D721Med (cell line): Measurements from ENCODE around the gene PRKG1.
"Not testable (repeated sequence)": the region's sequence is repeated elsewhere in the genome, so short reads cannot be mapped to it uniquely, and the experiment has no call there.

Experiments
- DNase-seq: peaks from one replicate; pipeline ENCODE4 v3.0.0; 2011; ENCODE audit warnings: low spot score; ENCODE audit not compliant: insufficient read length
- FAIRE-seq: peaks from 2 replicates; lab custom pipeline; 2011; peaks lifted over from hg19 to GRCh38; lab: Jason Lieb, UNC
- CTCF ChIP-seq: IDR thresholded peaks from 2 replicates; pipeline ENCODE4 v1.5.1; 2012; ENCODE audit warnings: mild to moderate bottlenecking, control low read depth; ENCODE audit not compliant: insufficient read depth; ENCODE audit errors: missing control alignments

PRKG1 gene

GRCh38 chr10:51340366-51340765 is 266.1 kb downstream of the PRKG1 start:
- no peak for TF ChIP-seq CTCF
- FAIRE-seq (no peak), DNase-seq (no peak)

- DNase-seq, result no peak
- no peak for TF ChIP-seq CTCF
- FAIRE-seq, result no peak
These were observed 266.7 kb downstream of the PRKG1 start for GRCh38 chr10:51340845-51341610.

GRCh38 chr10:51341745-51342144 is 267.5 kb downstream of the PRKG1 start:
- not testable (repeated sequence) for DNase-seq, FAIRE-seq

GRCh38 chr10:51342381-51342780 is 268.1 kb downstream of the PRKG1 start:
- DNase-seq, result no peak
- no peak for TF ChIP-seq CTCF
- no peak for FAIRE-seq

- no peak for TF ChIP-seq CTCF
- DNase-seq, result no peak
- no peak for FAIRE-seq
These were observed 269.1 kb downstream of the PRKG1 start for GRCh38 chr10:51343391-51343790.

GRCh38 chr10:51344371-51344770 is 270.1 kb downstream of the PRKG1 start:
- TF ChIP-seq CTCF, result no peak
- FAIRE-seq (no peak), DNase-seq (no peak)

GRCh38 chr10:51348622-51349021 is 274.3 kb downstream of the PRKG1 start:
- TF ChIP-seq CTCF, result no peak
- FAIRE-seq (no peak), DNase-seq (no peak)
